Ramos (cell line): ENCODE data around the gene TRIO.
"Not testable (repeated sequence)": the region's sequence is repeated elsewhere in the genome, so short reads cannot be mapped to it uniquely, and the experiment has no call there.

Source experiments
- in situ Hi-C: fragments of 300-500 bp; cut with MboI; formaldehyde crosslinking; loops from one replicate; pipeline ENCODE4 v1.14.3; 2022; ENCODE audit warnings: low sequenced_read_pairs; ENCODE audit not compliant: unreplicated experiment

TRIO gene

DNA sequence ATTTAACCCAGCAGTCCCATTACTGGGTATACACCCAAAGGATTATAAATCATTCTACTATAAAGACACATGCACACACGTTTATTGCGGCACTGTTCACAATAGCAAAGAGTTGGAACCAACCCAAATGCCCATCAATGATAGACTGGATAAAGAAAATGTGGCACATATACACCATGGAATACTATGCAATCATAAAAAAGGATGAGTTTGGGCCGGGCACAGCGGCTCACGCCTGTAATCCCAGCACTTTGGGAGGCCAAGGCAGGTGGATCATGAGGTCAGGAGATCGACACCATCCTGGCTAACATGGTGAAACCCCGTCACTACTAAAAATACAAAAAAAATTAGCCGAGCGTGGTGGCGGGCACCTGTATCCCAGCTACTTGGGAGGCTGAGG, 249.4 kb downstream of the TRIO start:
- in situ Hi-C loops = not testable (repeated sequence)

DNA sequence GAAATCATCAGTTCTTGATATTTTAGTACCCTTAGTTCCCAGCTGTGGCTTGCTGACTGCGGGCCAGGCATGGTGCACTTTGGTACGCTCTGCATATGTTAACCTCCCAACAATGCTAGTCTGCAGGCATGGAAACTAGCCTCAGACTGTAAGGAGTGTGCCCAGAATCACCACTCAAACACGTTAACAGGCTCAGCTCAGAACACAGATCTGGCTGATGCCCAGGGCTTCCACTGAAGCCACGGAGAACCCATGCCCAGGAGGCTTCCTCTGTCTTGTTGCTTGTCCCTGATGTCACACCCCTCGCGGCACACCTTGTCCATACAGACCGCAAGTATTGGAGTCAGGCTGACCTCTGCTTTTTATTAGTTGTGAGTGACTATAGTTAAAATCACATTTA, 251.2 kb downstream of the TRIO start:
- in situ Hi-C loops = no loop called here

DNA sequence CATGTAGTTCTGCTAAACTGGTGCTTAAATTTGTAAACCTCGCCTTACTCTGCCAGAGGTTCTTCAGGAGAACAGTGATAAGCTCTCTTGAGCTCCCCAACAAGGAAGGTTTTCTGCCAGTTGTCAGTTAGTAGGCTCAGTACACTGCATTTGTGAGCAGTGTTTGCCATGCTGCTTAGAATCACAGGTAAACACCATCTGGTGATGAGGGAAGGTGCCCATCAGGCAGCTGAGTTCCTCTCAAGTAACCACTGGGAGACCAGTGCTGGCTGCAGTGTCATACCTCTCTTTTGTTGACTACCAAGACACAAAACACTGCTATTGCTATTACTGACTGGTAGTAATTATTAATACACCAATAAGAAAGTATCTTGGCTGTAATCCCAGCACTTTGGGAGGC, 252.3 kb downstream of the TRIO start:
- in situ Hi-C loops = no loop called here

DNA sequence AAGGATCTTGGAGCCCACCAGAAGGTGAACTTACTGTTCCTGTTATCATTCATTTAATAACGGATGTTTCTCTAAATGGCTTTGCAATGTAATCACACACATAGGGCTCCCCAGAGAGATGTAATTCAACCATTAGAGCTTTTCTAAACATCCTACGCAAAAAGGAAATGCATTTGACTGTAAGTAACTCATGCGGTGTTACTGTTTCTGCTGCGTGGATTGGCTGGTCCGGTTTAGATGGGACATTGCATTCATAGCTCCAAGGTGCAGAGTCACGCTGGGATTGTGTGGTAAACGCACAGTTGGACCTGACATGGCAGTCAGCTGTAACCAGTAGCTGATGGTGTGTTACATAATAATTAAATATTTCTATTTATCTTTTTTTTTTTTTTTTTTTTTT, 252.9 kb downstream of the TRIO start:
- in situ Hi-C loops = no loop called here

- in situ Hi-C loops = no loop called here
Observed at GRCh38 chr5:14396737-14397136, 253.6 kb downstream of the TRIO start.

- in situ Hi-C loops = no loop called here
Observed at GRCh38 chr5:14397717-14398116, 254.6 kb downstream of the TRIO start.

DNA sequence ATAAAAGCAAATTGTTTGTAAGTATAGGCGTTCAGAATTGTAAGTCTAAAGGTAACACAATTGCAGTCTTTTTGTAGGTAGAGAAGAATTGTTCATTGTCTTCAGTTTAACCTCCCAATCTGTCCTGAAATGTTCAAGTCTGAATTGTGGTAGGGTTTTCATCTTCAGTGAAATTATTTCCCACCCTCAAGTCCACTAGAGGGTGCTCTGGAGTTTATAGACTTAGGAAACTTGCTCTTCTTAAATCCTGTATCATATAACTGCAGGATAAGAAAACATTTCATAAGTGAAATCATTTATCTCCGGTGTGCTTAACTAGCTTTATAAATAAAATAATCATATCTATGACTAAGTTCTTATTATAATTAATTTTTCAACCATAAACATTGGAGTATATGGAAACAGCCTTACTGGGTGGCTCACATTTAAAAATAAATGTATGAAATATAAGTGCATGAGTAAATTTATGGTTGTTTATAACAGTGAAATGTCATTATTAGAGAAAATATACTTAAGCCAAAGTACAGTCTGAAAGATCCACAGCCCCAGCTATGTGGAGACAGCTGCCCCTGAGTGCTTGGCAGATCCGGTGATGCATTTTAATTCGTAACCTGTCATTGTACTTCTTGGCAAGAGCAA, 256.0 kb downstream of the TRIO start:
- in situ Hi-C loops = no loop called here

DNA sequence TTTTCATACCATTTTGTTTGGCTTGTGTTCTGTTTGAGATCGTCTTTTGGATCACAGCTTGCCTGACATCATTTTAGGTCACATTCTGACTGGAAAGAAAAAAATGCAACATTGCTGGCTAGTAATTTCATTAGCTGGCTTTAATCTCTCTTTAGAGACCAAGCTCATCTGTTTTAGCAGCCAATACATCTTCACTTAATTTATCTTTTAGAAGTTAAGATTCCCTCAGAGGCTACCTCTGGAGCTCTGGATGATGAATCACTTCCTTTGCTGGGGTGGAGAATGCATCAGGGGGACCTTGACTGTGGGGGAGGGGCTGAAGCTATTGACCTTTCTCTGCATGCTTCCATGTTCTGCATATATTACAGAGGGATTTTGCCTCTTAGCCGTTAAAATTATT, 256.9 kb downstream of the TRIO start:
- in situ Hi-C loops = no loop called here

DNA sequence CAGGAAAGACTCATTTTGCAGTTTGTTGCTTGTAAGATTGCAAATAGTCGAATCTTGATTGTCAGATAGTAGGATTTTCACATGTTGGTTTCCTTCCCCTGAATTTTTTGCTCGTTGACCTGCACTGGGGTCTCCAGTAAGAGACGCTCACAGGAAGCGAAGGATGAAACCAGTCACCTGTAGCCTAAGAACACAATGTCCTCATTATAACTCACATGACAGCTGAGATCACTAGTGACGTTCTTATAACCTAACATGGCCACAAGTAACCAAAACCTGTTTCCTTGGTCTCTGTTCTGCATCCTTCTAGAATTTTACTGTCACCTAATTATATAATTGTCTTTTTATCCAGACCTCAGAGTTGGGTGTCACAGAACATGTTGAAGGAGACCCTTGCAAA, 257.5 kb downstream of the TRIO start:
- in situ Hi-C loops = no loop called here

DNA sequence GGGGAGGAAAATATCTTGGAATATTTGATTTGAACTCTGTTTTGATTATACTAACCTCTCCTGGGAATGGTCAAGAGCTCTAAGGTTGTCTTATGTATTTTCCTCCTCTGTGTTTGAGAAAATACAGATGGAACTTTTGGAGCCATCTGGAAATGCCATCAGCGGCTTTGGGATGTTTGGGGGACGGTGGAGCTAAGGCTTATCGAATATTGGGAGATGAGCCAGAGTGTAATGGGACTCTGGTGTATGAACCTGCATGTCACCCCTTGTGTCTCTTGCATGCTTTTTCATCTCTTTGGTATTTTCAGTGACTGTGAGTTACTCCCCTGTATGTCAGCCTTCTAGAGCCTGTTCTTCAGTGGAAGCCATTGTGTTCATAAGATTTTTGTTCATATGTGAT, 258.5 kb downstream of the TRIO start:
- in situ Hi-C loops = no loop called here

- in situ Hi-C loops = no loop called here
Observed at GRCh38 chr5:14402424-14402823, 259.3 kb downstream of the TRIO start.

- in situ Hi-C loops = no loop called here
Observed at GRCh38 chr5:14404780-14405179, 261.6 kb downstream of the TRIO start.

- in situ Hi-C loops = no loop called here
Observed at GRCh38 chr5:14405267-14405666, 262.1 kb downstream of the TRIO start.

GRCh38 chr5:14405706-14406553, 262.8 kb downstream of the TRIO start:
- in situ Hi-C loops = no loop called here

GRCh38 chr5:14406554-14406849, 263.4 kb downstream of the TRIO start:
- in situ Hi-C loops = no loop called here

- in situ Hi-C loops = no loop called here
Observed at GRCh38 chr5:14407051-14407450, 263.9 kb downstream of the TRIO start.

DNA sequence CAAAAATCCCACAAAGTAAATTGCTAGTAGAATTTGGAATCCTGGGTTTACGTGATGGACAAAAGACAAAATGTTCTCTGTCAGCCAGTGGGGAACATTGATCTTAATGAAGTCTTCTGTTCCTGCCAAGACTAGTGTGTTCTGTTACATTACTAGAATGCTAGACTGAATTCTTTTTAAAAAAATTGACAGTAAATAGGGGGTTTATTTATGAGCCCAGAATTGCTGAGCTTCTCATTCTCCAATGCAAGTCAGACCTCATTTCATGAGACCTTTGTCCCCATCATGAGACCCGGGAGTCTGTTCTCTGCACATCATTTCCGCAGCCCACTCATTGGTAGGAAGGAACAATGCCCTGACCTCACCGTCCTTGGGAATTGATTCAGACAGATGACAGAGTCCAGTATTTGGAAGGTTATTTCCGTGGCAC, 264.6 kb downstream of the TRIO start:
- in situ Hi-C loops = no loop called here

GRCh38 chr5:14408969-14409586, 265.9 kb downstream of the TRIO start:
- in situ Hi-C loops = no loop called here

- in situ Hi-C loops = no loop called here
Observed at GRCh38 chr5:14410068-14410393, 266.9 kb downstream of the TRIO start.

DNA sequence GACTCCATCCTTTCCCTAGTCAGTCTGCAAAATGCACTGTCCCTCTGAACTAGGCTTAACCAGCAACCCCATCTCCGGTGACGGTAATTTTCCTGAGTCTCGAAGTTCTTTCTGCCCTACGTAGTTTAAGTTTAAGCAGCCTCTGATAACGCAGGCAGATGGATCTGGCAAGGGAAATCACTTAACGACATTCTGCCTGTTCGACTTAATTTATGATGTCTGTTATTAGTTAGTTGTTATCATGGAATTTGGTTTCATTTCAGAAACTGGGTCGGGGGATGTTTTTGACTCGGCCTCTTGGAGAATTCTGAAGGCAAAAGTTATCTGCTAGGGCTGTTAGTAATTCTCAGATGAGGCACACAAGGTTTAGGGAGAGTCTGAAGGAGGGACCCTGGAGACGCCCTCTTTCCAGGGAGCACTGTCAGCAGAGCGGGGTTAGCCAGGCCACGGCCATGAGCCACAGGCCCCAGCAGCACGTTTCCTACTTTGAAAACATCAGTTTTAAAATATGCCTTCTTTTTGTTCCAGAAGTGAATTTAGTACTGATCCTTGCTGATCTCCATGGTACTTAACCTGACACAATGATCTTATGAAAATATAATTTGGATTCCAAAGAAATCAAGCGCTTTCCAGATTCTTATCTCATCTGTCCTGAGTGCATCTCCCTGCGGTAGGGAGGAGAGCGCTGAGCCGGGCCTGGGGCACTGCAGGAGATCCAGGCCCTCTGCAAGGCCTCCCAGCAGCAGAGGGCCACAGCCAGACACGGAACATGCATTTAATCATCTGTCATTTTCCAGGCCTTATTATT, 267.5 kb downstream of the TRIO start:
- in situ Hi-C loops = no loop called here

- in situ Hi-C loops = no loop called here
Observed at GRCh38 chr5:14411216-14411615, 268.1 kb downstream of the TRIO start.
